GM12872 (cell line): ENCODE measurements around the gene UPB1.

Source experiments
- TF ChIP-seq, protein P1 (sequence below): IDR thresholded peaks from 3 replicates; pipeline ENCODE4 v1.5.1; 2011; ENCODE audit warnings: low read depth, mild to moderate bottlenecking, low read length, moderate library complexity; ENCODE audit not compliant: insufficient read depth

The UPB1 gene

DNA sequence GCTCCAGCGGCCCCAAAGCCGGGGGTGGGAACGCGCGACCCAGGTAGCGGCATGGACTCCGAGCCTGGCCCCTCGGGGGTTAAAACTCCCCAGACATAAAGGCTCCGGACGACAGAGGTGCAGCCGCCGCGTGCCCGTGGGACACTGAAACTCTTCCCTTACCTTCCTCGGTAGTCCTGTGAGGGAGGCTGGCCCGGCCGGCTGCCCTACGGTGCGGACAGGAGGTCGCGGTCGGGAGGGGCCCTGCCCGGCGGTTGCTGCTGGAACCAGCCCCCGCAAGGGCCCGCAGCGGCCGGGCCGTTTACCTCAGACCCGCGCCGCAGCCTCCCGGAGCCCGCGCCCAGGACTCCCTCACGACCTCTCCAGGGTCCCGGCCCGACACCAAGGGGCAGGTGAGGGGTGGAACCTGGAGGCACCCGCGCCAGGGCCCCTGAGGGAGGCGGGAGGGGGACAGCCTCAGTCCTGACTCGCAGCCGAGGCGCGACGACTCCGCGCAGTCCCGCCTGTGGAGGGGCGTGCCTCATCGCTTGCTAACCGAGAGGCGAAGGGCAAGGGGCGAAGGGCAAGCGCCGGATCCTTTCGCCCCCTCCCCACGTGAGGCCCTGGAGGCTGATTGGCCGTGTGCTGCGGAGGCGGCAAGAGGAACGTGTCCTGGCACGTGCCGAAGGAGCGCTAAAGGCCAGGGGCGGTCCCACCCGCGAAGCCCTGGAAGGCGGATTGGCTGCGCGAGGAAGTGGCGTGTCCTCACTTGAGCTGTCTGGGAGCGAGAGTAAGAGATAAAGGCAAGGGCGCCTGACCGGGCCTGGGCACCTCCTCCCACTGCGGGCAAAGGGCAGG, at the start of gene UPB1:
Gene UPB1 (plus strand): TSS at position 805 of the 837 bp plus-strand sequence. CDS start 72 bp downstream, outside the sequence.
- TF ChIP-seq, protein P1, sequence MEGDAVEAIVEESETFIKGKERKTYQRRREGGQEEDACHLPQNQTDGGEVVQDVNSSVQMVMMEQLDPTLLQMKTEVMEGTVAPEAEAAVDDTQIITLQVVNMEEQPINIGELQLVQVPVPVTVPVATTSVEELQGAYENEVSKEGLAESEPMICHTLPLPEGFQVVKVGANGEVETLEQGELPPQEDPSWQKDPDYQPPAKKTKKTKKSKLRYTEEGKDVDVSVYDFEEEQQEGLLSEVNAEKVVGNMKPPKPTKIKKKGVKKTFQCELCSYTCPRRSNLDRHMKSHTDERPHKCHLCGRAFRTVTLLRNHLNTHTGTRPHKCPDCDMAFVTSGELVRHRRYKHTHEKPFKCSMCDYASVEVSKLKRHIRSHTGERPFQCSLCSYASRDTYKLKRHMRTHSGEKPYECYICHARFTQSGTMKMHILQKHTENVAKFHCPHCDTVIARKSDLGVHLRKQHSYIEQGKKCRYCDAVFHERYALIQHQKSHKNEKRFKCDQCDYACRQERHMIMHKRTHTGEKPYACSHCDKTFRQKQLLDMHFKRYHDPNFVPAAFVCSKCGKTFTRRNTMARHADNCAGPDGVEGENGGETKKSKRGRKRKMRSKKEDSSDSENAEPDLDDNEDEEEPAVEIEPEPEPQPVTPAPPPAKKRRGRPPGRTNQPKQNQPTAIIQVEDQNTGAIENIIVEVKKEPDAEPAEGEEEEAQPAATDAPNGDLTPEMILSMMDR = no peak

DNA sequence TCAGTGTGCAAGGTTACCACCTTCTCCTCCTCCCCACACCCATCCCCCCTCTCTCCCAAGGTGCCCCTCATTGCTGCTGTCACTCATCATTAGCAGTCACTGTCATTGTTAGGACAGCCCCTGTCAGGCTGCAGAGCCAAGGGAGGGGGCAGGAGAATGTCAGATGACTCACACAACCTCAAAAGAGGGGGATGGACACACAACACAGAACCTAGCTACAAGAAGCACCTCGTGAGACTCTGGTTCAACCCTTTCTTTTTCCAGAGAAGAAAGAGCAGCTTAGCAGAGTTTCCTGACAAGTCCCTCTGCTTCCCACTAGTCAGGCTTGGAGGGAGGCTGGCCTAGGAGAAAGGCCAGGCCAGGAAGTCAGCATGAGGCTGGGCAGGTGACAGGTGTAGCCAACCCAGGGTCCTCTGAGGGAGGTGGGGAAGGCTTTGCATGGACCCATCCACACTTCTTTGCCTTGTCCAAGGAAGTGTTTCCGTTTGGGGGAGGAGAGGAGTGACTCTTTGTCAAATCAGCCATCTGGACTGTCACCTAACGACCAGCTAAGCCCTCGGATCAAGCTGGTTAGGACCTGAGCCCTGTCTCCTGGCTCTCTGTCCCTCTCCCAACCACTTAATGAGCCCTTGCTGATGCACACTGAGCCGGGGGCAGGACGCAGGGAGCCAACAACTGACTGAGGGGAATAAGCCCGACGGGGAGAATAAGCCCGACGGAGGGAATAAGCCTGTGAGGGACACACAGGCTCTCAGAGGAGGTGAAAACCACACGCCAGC, 49.5 kb upstream of the UPB1 start:
- TF ChIP-seq, protein P1 = no peak

DNA sequence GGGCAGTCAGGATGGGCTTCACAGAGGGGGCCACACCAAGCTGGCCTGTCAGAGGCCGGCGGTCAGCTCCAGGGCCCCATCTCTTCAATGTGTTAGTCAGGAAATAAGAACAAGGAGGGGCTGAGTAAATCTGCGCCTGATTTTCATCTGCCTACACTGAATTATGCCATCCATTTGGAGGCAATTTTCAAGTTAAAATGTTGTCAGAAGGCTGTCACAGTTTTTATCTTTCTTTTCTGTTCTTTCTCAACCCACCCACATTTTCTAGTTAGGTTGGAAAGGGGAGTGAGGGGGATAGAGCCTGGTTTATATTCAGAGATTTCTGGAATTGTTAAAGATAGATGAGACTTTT, 48.9 kb upstream of the UPB1 start:
- TF ChIP-seq, protein P1 = no peak

DNA sequence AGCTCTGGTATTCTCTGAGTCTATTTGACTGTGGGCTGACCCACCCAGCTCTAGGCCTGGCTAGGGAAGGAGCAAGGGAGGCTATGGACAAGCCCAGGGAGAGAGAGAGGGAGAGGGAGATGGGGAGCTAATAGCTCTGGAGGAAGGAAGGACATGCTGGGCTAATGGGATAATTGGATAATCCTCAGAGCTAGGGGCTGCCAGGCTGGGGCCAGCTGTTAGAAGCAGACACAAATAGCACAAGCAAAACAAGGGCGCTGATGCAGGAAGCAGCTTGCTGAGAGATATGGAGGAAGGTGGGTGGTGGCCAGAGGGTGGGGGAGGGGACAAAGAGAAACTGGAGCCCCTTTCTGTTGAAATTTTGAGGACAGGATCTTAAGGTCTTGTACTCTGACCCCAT, 44.5 kb upstream of the UPB1 start:
- TF ChIP-seq, protein P1 = no peak

DNA sequence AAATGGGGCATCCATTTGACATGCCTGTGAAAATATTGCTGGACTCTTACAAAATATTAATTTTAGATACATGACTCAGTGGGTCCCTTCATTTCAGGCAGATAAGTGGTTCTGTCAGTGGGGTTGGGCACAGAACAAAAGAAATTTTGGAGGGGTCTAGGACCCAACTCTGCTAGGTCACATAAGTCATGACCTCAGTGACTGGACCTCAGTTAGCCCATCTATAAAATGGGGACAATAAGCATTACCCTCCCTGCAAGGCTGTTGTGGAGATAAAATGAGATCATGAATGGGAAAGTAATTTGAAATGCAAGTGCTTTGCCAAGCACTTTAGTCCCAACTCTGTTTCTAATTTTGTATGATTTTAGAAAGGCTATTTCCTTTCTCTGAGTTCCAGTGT, 44.0 kb upstream of the UPB1 start:
- TF ChIP-seq, protein P1 = no peak

DNA sequence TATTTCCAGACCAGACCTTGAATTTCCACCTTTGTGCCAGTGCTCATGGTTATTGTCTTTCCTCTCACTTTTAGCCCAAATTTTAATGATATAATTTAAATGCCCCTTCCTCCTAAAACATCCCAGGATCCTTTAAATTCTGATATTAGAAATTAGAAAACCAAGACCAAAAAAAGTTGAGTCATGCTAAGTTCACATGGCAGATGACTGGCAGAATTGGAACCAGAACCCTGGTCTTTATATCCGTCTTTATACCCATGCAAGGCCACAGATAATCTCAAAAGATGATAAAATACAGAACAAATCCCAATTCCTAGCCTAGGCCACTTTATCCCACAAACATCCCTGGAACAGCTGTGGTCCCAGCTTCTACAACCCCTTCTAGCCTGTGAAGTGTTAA, 41.3 kb upstream of the UPB1 start:
- TF ChIP-seq, protein P1 = no peak

DNA sequence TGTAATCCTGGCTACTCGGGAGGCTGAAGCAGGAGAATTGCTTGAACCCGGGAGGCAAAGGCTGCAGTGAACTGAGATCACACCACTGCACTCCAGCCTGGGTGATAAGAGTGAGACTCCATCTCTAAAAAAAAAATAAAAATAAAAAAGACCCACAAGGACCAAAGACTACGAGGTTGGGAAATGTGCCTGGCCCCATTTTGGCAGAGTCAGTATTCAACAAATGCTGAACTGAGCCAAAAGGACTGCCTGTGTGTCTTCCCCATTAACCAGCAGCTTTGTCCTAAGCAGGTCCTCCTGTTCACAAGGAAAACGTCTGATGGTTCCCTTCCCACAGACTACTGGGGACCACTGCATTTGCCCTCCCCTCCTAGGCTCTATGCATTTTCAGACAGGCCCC, 40.1 kb upstream of the UPB1 start:
- TF ChIP-seq, protein P1 = no peak
